LNCaP clone FGC (cell line): ENCODE data around the gene RFC4.
"Not testable (repeated sequence)": the region's sequence is repeated elsewhere in the genome, so short reads cannot be mapped to it uniquely, and the experiment has no call there.

Source experiments
- DNase-seq: peaks from one replicate; pipeline ENCODE4 v3.0.0-alpha.2; 2011; ENCODE audit warnings: low read depth
- H3K4me3 ChIP-seq: 2 replicates; pipeline ENCODE4 v1.5.1; 2011; ENCODE audit warnings: mild to moderate bottlenecking, low read depth, low read length, control low read depth
- CTCF ChIP-seq: IDR thresholded peaks from 2 replicates; pipeline ENCODE4 v1.5.1; 2012; ENCODE audit warnings: mild to moderate bottlenecking; ENCODE audit not compliant: control insufficient read depth, insufficient read depth; ENCODE audit errors: extremely low read depth

The RFC4 gene

GRCh38 chr3:186806089-186807055, at the start of gene RFC4:
TSS of gene RFC4 (minus strand) at chr3:186806482. CDS start at chr3:186804713, 1,769 bp downstream.
- DNase-seq: peak; percentile 71
- no peak for TF ChIP-seq CTCF
- peak within 1 kb of the TSS; percentile 98 for H3K4me3 ChIP-seq

- DNase-seq: no peak
- H3K4me3 ChIP-seq: no peak overlapping the region
- TF ChIP-seq CTCF: no peak
Measured at GRCh38 chr3:186854954-186855353, 48.7 kb upstream of the RFC4 start.

- H3K4me3 ChIP-seq: no peak overlapping the region
- no peak for TF ChIP-seq CTCF
- DNase-seq: no peak
Measured at GRCh38 chr3:186854146-186854545, 47.9 kb upstream of the RFC4 start.

- DNase-seq: no peak
- no peak overlapping the region for H3K4me3 ChIP-seq
- TF ChIP-seq CTCF: no peak
Measured at GRCh38 chr3:186852994-186853393, 46.7 kb upstream of the RFC4 start.

- H3K4me3 ChIP-seq, DNase-seq: not testable (repeated sequence)
Measured at GRCh38 chr3:186851835-186852234, 45.6 kb upstream of the RFC4 start.

- H3K4me3 ChIP-seq: no peak overlapping the region
- DNase-seq: no peak
- TF ChIP-seq CTCF: peak; percentile 55
Measured at GRCh38 chr3:186849374-186849975, 43.2 kb upstream of the RFC4 start.

- no peak for DNase-seq
- TF ChIP-seq CTCF: no peak
- no peak overlapping the region for H3K4me3 ChIP-seq
Measured at GRCh38 chr3:186847437-186847836, 41.2 kb upstream of the RFC4 start.
